HEK293T (cell line): ENCODE results near the gene ZNF148.

Experiments used
- L3MBTL2 ChIP-seq: fragments of 450-650 bp; conservative IDR thresholded peaks from 2 replicates; pipeline ENCODE4 v1.6.1; 2016; ENCODE audit warnings: mild to moderate bottlenecking
- TARDBP ChIP-seq: fragments of 450-650 bp; IDR thresholded peaks from 2 replicates; pipeline ENCODE4 v1.6.1; 2016

GRCh38 chr3:125220727-125221429 lies 154.2 kb downstream of the ZNF148 start:
- no peak for TF ChIP-seq L3MBTL2
- no peak for TF ChIP-seq TARDBP
